ENCODE results near the gene ETV3L. TPM values are rescaled to one million over a fixed set of nuclear protein-coding genes. Genes with fewer than 3 reads are reported as not detected.
"Not testable (repeated sequence)": the region's sequence is repeated elsewhere in the genome, so short reads cannot be mapped to it uniquely, and the experiment has no call there.

ETV3L gene
- total RNA-seq, 1 donor from 2014 or later: not detected

GRCh38 chr1:157056269-157056668 is 43.3 kb downstream of the ETV3L start:
- Histone ChIP-seq H3K4me3 (ENCODE audit: insufficient read depth, low read depth, low read length) (no peak overlapping the region), H3K4me1 (ENCODE audit: insufficient read depth, low read length) (no peaks in the 10 kb centered on the region), H3K79me2 (ENCODE audit: insufficient read depth, low read length) (no peaks in the 10 kb centered on the region), H3K9ac (ENCODE audit: low read length) (no peak overlapping the region), H3K9me3 (ENCODE audit: insufficient read depth, low read depth, low read length) (no peaks in the 10 kb centered on the region), H2AFZ (ENCODE audit: low read depth, low read length) (no peak overlapping the region), H3K27ac (ENCODE audit: low read depth, low read length) (no peak overlapping the region), H3K4me2 (ENCODE audit: low read length) (no peak overlapping the region), H3K27me3 (ENCODE audit: insufficient read depth, low read length) (peaks cover 7% of the 10 kb centered on the region), H3K36me3 (ENCODE audit: insufficient read depth, low read length) (no peaks in the 10 kb centered on the region), H4K20me1 (ENCODE audit: insufficient read depth, low read length) (no peaks in the 10 kb centered on the region)
- no peak for FAIRE-seq
- no peak for DNase-seq (ENCODE audit: low read depth)
- TF ChIP-seq EZH2 (IDR thresholded peaks at IDR 0.05; ENCODE audit: insufficient read depth, low read length) (no peak), CTCF (IDR thresholded peaks at IDR 0.05; ENCODE audit: insufficient read depth, low read depth, low read length) (no peak)
- Mint-ChIP-seq H3K27ac (ENCODE audit: unreplicated experiment) (no peak overlapping the region), H3K9me3 (ENCODE audit: unreplicated experiment) (no peaks in the 10 kb centered on the region), H3K4me3 (ENCODE audit: unreplicated experiment) (no peak overlapping the region), H3K4me1 (ENCODE audit: low read depth, unreplicated experiment) (no peaks in the 10 kb centered on the region), H3K27me3 (ENCODE audit: low read depth, unreplicated experiment) (peaks cover 3% of the 10 kb centered on the region), H3K36me3 (ENCODE audit: low read depth, unreplicated experiment) (no peaks in the 10 kb centered on the region)

- not testable (repeated sequence) for H3K4me1 ChIP-seq (ENCODE audit: insufficient read depth, low read length); H3K36me3 Mint-ChIP-seq (ENCODE audit: low read depth, unreplicated experiment); H3K36me3 ChIP-seq (ENCODE audit: insufficient read depth, low read length); H3K4me2 ChIP-seq (ENCODE audit: low read length); H3K27ac Mint-ChIP-seq (ENCODE audit: unreplicated experiment); FAIRE-seq; H3K27me3 Mint-ChIP-seq (ENCODE audit: low read depth, unreplicated experiment); H3K4me3 Mint-ChIP-seq (ENCODE audit: unreplicated experiment); H3K27ac ChIP-seq (ENCODE audit: low read depth, low read length); H3K4me1 Mint-ChIP-seq (ENCODE audit: low read depth, unreplicated experiment); H3K9ac ChIP-seq (ENCODE audit: low read length); DNase-seq (ENCODE audit: low read depth); H3K27me3 ChIP-seq (ENCODE audit: insufficient read depth, low read length); H3K79me2 ChIP-seq (ENCODE audit: insufficient read depth, low read length); H2AFZ ChIP-seq (ENCODE audit: low read depth, low read length); H3K9me3 Mint-ChIP-seq (ENCODE audit: unreplicated experiment); H3K9me3 ChIP-seq (ENCODE audit: insufficient read depth, low read depth, low read length); H4K20me1 ChIP-seq (ENCODE audit: insufficient read depth, low read length); H3K4me3 ChIP-seq (ENCODE audit: insufficient read depth, low read depth, low read length)
Observed at GRCh38 chr1:157055729-157056128, 43.9 kb downstream of the ETV3L start.

DNA sequence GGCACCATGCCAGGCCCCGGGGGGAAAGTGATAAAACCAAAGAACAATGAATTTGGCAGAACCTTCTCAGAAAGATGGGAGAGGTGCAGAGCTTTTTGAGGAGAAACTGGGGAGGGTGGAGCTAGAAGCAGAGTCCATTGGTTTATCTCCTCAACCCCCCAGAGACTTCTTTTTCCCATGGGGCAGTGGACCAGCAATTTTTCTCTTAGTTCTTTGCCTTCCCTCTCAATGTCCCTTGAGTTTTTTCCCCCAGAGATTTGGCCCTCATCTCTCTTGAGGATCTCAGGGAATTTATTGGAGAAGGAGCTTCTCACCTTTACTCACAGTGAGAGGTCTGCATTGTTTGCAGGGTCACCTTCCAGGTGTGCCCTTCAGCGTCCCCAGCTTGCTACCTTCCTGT is 48.8 kb downstream of the ETV3L start:
- FAIRE-seq (no peak), DNase-seq (ENCODE audit: low read depth) (no peak)
- TF ChIP-seq EZH2 (IDR thresholded peaks at IDR 0.05; ENCODE audit: insufficient read depth, low read length) (no peak), CTCF (IDR thresholded peaks at IDR 0.05; ENCODE audit: insufficient read depth, low read depth, low read length) (no peak)
- no peak overlapping the region for H3K4me3 Mint-ChIP-seq (ENCODE audit: unreplicated experiment)
- Histone ChIP-seq H3K4me3 (ENCODE audit: insufficient read depth, low read depth, low read length) (no peak overlapping the region), H3K79me2 (ENCODE audit: insufficient read depth, low read length) (no peaks in the 10 kb centered on the region), H4K20me1 (ENCODE audit: insufficient read depth, low read length) (no peaks in the 10 kb centered on the region), H3K27ac (ENCODE audit: low read depth, low read length) (no peak overlapping the region), H3K36me3 (ENCODE audit: insufficient read depth, low read length) (no peaks in the 10 kb centered on the region), H3K4me2 (ENCODE audit: low read length) (no peak overlapping the region), H2AFZ (ENCODE audit: low read depth, low read length) (no peak overlapping the region), H3K9ac (ENCODE audit: low read length) (no peak overlapping the region), H3K27me3 (ENCODE audit: insufficient read depth, low read length) (peaks cover 3% of the 10 kb centered on the region), H3K9me3 (ENCODE audit: insufficient read depth, low read depth, low read length) (no peaks in the 10 kb centered on the region), H3K4me1 (ENCODE audit: insufficient read depth, low read length) (no peaks in the 10 kb centered on the region)
- peaks cover 6% of the 10 kb centered on the region for H3K27me3 Mint-ChIP-seq (ENCODE audit: low read depth, unreplicated experiment)
- H3K27ac Mint-ChIP-seq (ENCODE audit: unreplicated experiment): no peak overlapping the region
- no peaks in the 10 kb centered on the region for H3K9me3 Mint-ChIP-seq (ENCODE audit: unreplicated experiment)
- H3K36me3 Mint-ChIP-seq (ENCODE audit: low read depth, unreplicated experiment): no peaks in the 10 kb centered on the region
- peaks cover 3% of the 10 kb centered on the region for H3K4me1 Mint-ChIP-seq (ENCODE audit: low read depth, unreplicated experiment)
